Right lobe of liver (tissue), 4 donors: ENCODE results near the gene HMG20B.

Source experiments
- CTCF ChIP-seq, 4 donors: fragments of 200-600 bp in 3 of 4; fragments of 450-650 bp in 1 of 4; IDR thresholded peaks; one replicate each; pipeline versions ENCODE4 v1.5.1 to v1.8.0; 2016 to 2022; ENCODE audit warnings: antibody characterized with exemption in 4 of 4, mild to moderate bottlenecking in 2 of 4
- POLR2A ChIP-seq: fragments of 450-650 bp; IDR thresholded peaks from one replicate; pipeline ENCODE4 v1.6.1; 2017; ENCODE audit warnings: antibody characterized with exemption, mild to moderate bottlenecking
- donor health status: DM: no; HTN: no; CAD: no.
- donor health status: DM: no; HTN: no; CAD: no.
- donor health status: DM: no; HTN: yes; CAD: no.

GRCh38 chr19:3551792-3552095, 21.0 kb upstream of the HMG20B start:
- no peak for TF ChIP-seq CTCF (IDR thresholded peaks at IDR 0.05)
- TF ChIP-seq POLR2A: no peak
